ENCODE data around the gene PLEKHO1.
A peak's percentile ranks its signal among the peaks of the same experiment; 100 is the strongest.
"Not testable (repeated sequence)": the region's sequence is repeated elsewhere in the genome, so short reads cannot be mapped to it uniquely, and the experiment has no call there.

Gene PLEKHO1
- 93.2 to 317 reads per million in 2 donors for total RNA-seq

DNA sequence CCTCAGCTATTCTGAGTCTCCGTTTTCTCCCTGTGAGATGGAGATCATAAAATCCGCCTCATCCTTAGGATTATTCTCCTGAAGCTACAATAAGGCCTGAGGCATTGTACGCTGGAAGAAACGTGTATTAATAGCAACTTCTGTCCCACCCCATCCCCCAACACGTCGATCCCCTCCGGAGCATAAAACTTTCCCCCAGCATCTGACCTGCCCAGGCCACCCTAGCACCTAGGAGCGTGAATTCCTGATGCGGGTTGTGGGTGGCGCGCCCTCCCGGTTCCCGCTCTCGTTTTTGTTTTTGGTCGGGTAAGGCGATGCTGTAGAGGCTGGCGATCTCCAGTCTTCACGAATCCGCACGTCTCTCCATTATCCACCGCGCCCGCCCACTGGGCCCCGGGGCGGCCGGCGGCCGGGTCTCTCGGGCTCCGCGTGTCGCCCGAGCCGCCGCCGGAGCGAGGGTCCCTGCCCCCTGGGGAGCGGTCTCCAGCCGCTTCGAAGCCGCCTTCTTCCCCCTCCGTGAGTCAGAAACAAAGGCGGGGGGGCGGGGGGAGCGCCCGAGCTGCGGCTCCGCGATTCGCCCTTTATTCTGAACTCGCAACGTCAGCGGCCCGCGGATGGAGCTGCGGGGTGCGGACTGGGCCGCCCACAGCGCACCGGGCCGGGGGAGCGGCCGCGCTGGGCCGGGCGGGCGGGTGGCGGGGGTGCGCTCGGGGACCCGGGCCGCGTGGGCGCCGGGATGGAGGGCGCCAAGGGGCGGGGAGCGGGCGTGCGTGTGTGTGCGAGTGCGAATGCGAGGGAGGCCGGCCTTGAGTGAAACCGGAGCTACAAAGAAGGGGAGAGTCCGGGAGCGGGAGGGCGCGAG, at the start of gene PLEKHO1:
PLEKHO1 (plus strand) TSS at position 646 of the 862 bp plus-strand sequence. CDS start 342 bp downstream, outside the sequence.
- DNase-seq = peak; percentile 85

DNA sequence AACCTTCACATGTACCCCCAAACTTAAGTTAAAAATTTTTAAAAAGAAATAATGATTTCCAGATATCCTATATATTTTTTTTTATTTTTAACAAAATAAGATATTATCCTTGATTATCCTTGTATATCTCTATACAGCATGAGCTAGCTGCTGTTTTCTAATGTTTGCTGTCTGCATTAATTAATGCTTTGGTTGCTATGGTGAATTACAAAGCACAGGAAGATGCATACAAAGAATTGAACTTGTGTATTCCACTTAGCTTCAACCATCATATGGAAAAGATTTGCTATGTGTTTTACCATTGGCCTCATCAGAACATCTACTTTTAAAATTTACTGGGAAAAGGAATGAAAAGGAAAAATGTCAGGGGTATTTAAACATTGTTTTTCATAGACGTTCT, 46.7 kb upstream of the PLEKHO1 start:
- DNase-seq = no peak

DNA sequence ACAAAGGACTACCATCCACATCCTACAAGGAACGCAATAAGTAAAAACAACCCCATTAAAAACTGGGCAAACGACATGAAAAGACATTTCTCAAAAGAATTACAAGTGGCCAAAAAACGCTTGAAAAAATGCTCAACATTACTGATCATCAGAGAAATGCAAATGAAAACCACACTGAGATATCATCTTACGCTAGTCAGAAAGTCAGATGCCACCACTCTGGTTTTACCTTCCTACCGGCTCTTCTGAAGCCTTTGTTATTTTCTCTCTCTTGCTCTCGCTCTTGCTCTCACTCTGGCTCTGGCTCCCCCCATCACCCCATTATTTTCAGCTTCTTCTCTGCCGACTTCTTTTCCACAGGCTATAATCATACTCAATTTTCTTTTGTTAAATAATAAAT, 43.4 kb upstream of the PLEKHO1 start:
- DNase-seq = no peak

DNA sequence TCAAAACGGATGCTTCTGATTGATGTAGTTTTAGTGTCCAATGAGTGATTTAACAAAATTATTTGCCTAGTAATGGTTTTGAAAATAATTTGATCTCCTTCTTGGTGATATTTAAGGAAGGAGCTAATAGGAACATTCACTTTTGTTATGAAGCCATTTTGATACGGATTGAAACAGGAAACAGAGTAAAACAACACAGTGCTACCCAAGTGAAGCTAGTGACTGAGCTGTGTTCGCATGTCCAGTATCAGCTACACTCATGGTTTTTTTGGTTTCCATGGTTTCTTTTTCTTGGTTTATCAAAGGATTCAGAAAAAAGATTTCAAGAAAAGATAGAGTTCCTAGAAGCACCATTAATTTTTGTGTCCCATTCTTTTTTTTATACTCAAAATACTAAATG, 40.1 kb upstream of the PLEKHO1 start:
- DNase-seq = no peak

DNA sequence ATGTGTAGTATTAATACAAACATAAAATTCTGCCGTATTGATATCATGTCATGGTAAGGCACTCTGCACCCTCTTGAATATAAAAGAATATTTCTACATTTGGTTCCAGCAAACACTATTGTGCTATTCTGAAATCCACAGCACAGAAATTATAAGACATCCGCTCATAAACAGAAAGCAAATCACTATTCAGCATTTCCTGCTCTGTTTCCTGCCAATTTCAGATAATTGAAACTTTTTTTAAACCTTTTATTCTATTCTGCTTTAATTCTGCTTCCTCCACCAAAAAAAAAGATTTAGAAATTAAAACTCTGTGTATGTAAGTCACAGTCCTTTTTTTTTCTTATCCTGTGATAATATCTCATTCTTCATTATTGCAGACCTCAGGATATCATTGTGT, 39.6 kb upstream of the PLEKHO1 start:
- no peak for DNase-seq

GRCh38 chr1:150111670-150112069, 38.0 kb upstream of the PLEKHO1 start:
- DNase-seq = no peak

- DNase-seq = no peak
These were observed 34.6 kb upstream of the PLEKHO1 start for GRCh38 chr1:150115121-150115520.

DNA sequence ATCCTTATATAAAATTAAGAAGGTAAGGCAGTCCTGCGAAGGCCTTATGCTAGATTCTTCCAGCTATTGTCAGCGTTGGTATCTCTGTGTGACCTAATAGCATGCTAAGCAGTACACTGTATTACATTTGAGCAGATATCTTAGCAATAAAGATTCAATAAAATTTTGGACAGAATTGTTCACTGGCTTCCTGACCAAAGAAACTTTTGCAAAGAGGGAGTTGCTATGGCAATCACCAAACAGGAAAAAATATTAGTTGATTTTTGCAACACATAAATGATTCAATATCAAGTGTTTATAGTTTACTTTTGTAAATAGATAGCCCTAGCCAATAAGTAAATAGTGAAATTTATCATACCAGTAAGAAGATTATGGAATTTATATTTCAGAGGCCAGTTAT, 31.0 kb upstream of the PLEKHO1 start:
- no peak for DNase-seq

DNA sequence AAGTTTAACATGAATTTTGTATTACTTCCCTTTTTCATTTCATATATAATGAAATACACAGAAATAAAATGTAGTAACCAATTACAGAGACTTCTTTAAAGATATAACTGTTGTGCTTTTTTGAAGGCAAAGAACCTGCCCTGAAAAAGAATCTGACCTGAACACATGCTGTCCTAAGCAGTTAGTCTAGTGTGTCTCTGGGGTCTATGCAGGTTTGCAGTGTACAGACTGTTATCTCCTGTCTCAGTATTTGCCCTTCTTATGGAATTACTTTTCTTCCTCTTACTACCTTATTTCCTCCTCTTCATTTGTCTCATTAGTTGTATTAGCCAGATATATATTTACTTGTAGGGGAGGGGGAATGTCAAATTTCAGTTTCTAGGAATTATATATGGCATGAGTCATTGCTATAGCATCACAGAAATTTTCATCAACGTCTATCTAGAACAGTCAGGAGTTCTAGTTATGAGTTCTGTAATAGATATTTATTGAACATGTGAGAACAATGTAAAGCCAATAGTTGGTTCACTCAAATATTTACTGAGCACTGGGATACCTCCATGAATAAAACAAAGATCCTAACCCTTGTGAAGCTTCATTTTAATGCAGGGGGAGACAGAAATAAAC, 28.4 kb upstream of the PLEKHO1 start:
- no peak for DNase-seq

DNA sequence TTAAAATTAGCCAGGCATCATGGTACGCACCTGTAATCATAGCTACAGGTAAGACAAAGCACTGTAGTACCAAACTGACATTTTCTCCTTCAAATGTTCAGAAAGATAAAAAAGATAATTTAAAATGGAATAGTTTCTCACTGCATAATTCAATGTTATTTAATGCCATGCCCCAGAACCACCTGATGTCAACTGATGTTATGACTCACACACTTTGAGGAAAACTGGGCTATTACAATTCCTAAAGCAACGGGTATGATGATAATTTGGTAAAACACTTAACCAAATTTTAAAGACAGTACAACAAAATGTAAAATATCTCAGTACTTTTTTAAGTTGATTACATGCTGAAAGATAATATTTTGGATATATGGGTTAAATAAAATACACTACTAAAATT, 22.9 kb upstream of the PLEKHO1 start:
- DNase-seq = no peak

GRCh38 chr1:150127464-150127863, 22.3 kb upstream of the PLEKHO1 start:
- no peak for DNase-seq

DNA sequence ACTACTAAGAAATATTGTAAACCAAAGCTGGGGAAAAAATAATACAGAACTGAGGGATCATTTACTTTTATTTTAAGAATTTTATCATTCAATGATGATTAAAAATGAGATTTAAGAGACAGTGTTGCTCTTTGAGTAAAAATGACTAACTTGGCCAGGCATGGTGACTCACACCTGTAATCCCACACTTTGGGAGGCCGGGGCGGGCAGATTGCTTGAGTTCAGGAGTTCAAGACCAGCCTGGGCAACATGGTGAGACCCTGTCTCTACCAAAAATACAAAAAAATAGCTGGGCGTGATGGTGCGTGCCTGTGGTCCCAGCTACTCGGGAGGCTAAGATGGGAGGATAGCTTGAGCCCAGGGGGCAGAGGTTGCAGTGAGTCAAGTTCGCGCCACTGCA, 21.8 kb upstream of the PLEKHO1 start:
- DNase-seq = no peak

DNA sequence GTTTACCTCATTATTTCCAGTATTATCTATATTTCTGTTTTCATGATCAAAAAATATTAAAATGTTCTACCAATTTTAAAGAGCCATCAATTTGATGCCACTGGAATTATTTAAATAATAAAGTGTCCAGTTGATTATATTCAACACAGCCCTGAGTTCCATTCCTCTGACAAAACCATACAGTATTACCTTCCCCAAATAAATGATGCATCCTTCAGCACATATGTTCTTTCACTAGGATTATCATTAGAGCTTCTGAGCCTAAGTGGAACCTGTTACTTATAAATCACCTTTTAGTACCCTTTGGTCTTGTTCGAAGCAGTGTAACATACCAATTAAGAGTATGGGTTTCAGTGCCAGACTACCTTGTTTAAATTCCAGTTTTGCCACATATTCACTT, 17.3 kb upstream of the PLEKHO1 start:
- no peak for DNase-seq

- no peak for DNase-seq
These were observed 15.2 kb upstream of the PLEKHO1 start for GRCh38 chr1:150134537-150134936.

DNA sequence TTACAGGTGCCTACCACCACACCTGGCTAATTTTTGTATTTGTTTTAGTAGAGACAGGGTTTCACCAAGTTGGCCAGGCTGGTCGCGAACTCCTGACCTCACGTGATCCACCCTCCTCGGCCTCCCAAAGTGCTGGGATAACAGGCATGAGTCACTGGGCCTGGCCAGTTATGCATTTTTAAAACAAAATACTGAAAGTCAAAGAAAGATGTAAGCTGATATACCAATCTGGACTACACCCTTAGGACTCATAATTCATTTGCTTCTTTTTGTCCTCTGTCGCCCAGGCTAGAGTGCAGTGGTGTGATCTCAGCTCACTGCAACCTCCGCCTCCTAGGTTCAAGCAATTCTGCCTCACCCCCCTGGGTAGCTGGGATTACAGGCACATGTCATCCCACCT, 14.3 kb upstream of the PLEKHO1 start:
- not testable (repeated sequence) for DNase-seq

DNA sequence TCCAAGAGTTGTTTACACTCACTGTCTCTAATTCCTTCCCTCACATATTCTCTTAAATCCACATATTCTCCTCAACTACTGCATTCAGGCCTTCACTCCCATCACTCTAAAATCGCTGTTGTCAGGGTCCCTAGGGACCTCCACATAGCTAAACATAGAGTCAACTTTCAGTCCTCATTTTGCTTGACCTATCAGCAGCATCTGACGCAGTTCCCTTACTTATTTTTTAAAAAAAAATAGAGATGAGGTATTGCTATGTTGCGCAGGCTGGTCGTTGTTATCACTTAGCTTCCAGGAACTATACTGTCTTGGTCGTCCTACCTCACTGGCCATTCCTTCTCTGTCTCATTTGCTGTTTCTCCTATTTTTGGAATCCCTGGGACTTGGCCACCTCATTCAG, 11.7 kb upstream of the PLEKHO1 start:
- no peak for DNase-seq

DNA sequence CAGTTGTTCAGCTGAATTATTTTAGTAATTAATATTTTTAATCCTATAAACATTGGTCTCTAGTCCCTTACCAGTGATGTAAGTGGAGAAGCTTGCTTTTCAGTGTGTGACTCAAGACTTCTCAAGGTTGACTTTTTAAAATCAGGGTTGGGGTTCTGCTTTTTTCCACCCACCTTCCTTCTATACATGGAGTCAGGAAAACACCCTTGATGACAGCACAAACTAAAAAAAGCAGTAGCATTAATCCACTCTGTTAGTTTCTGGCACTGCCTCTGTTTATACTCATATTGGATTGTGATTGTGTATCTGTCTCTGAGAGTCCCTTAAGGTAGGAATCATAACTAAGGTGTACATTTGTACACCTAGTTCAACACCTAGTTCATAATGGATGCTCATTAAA, 8.3 kb upstream of the PLEKHO1 start:
- DNase-seq = no peak

DNA sequence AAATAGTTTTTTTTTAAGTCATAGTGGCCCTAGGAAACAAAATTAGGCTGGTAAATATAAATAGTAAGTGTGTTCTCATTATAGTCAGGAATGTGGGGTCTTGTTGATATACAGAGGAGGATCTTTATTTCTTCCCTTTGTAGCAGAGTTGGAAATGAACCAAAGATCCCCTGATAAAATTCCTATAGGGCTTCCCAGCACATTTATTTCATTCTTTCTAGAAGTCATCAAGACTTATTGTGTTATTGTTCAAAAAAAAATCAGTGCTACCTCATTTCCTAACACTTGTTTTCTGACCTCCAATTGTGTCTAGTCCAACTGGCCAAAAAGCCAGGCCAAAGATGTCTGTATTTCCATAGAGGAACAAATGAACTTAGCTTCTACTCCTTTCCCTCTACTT, 7.6 kb upstream of the PLEKHO1 start:
- DNase-seq = no peak

DNA sequence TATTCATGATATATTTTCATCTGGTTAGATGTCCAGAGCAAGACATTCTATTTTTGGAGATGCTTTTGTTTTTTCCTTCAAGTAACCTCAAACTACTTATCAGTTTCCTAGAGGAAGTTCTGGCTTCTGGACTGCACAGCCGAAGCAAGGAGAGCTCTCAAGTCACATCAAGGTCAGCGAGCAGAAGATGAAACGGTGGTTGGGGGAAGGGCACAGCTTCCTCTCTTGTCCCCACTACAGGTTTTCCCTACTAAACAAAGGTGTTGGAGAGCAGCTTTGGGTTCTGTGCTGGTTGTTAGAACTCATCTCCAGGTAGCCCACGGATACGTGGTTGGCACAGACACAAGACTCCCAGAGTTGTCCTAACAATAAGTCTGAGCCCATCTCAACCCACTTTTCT, 5.1 kb upstream of the PLEKHO1 start:
- no peak for DNase-seq

DNA sequence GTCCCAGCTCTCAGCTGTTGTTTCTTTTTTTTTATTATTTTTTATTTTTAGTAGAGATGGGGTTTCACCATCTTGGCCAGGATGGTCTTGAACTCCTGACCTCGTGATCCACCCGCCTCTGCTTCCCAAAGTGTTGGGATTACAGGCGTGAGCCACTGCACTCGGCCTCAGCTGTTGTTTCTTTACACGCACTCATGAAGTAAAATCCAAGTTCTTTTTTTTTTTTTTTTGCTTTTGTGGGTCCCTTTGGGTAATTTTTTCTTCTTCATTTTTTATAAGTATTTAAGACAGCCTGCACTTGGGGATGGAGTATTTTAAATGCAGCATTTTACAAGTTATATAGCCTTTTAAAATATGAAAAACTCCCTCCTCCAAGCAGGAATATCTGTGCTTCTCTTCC, 3.7 kb upstream of the PLEKHO1 start:
- not testable (repeated sequence) for DNase-seq

DNA sequence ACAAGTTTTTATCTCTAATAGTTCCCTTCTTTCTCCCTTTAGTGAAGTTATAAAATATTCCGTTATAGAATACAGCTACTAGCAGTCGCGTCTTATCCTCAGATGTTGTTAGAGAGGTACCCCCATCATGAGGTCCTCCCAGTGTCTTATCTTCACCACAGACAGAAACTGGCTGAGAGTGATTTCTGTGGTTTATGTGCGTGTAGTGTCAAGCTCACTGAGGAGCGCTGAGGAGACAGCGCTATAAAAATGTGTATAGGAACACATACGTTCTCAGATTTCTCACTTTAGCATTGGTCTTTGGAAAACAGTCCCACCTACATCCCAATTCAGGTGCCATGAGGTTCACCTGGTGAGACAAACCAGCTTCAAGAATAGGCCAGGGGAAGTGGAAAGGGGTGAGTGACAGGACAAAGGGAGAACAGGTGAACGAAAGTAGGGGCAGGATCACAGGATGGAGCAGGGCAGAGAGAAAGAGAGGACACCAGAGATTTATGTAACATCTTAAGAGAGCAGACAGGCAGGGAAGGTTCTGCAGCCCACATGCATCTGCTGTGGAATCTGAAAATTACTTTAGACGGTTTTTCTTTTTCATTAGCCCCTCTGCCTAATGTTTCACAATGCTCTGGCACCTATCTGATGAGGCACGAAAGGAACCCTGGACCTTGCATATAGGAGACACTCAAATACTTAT, 2.7 kb upstream of the PLEKHO1 start:
- no peak for DNase-seq

GRCh38 chr1:150148837-150149270, 862 bp upstream of the PLEKHO1 start:
- DNase-seq = no peak

GRCh38 chr1:150150133-150151021, 661 bp downstream of the PLEKHO1 start:
- DNase-seq = peak; percentile 15
